Natural killer cell (primary cell): ENCODE results near the gene TOR1B. TPM values are rescaled to one million over a fixed set of nuclear protein-coding genes. Genes with fewer than 3 reads are reported as not detected.
A peak's percentile ranks its signal among the peaks of the same experiment; 100 is the strongest.

Experiments used
- ATAC-seq, 3 donors: fragments of 150-1000 bp in 2 of 3; fragments of 200-7000 bp in 1 of 3; cut with Tn5 transposase; 1 replicate in 1 of 3; 2 replicates in 2 of 3; pipeline ENCODE4 v1.10.0; 2021; ENCODE audit warnings: mild to moderate bottlenecking in 2 of 3, moderate library complexity in 2 of 3
- DNase-seq, 2 donors: peaks; one replicate each; pipeline versions ENCODE4 v3.0.0 to v3.0.0-alpha.2; 2013 to 2021; ENCODE audit warnings: mixed read lengths in 1 of 2
- H3K27ac ChIP-seq: one replicate; pipeline ENCODE4 v1.5.1; 2013; ENCODE audit warnings: mild to moderate bottlenecking, low read length
- H3K27me3 ChIP-seq: one replicate; pipeline ENCODE4 v1.6.1; 2013; ENCODE audit warnings: low read length; ENCODE audit not compliant: control insufficient read depth, insufficient read depth
- H3K36me3 ChIP-seq: one replicate; pipeline ENCODE4 v1.6.1; 2013; ENCODE audit warnings: low read length; ENCODE audit not compliant: control insufficient read depth, insufficient read depth
- H3K4me1 ChIP-seq: one replicate; pipeline ENCODE4 v1.6.1; 2013; ENCODE audit warnings: low read length; ENCODE audit not compliant: control insufficient read depth, insufficient read depth
- H3K4me3 ChIP-seq: one replicate; pipeline ENCODE4 v1.5.1; 2013; ENCODE audit warnings: low read length
- H3K9me3 ChIP-seq: one replicate; pipeline ENCODE4 v1.6.1; 2013; ENCODE audit warnings: low read length; ENCODE audit not compliant: control insufficient read depth, insufficient read depth
- H3K27ac Mint-ChIP-seq, 2 donors: one replicate each; pipeline ENCODE4 v1.8.0; 2022; ENCODE audit warnings: mild to moderate bottlenecking in 2 of 2, mixed read lengths in 2 of 2, moderate library complexity in 1 of 2
- H3K27me3 Mint-ChIP-seq, 2 donors: one replicate each; pipeline ENCODE4 v1.8.0; 2022; ENCODE audit warnings: low read depth in 2 of 2, mixed read lengths in 2 of 2
- H3K36me3 Mint-ChIP-seq: one replicate; pipeline ENCODE4 v1.8.0; 2022; ENCODE audit warnings: mixed read lengths
- H3K4me1 Mint-ChIP-seq, 2 donors: one replicate each; pipeline ENCODE4 v1.8.0; 2022; ENCODE audit warnings: mixed read lengths in 2 of 2
- H3K4me3 Mint-ChIP-seq: one replicate; pipeline ENCODE4 v1.8.0; 2022; ENCODE audit warnings: mild to moderate bottlenecking, moderate library complexity, mixed read lengths
- H3K9me3 Mint-ChIP-seq, 2 donors: one replicate each; pipeline ENCODE4 v1.8.0; 2022; ENCODE audit warnings: mixed read lengths in 2 of 2
- CTCF ChIP-seq: fragments of 200-600 bp; IDR thresholded peaks from one replicate; pipeline ENCODE4 v1.8.0; 2022; ENCODE audit warnings: antibody characterized with exemption
- WGBS: methylation state at CpG from one replicate; pipeline ENCODE4 v1.1.7; 2013; ENCODE audit warnings: missing lambda C conversion rate; ENCODE audit not compliant: insufficient coverage; 5-methylcytosine and 5-hydroxymethylcytosine counted together
- intact Hi-C: fragments of 100-400 bp; cut with micrococcal nuclease; formaldehyde crosslinking; loops from one replicate; pipeline ENCODE4 v1.14.2; 2022
- total RNA-seq, 4 donors: library from RNA; stranded (reverse); fragments of 120-200 nt in 1 of 4; gene quantifications; one replicate each; pipeline versions ENCODE4 v1.2.3 to v1.2.4, GENCODE V29; 2013 to 2022

The TOR1B gene
- total RNA-seq, 3 donors from 2014 or later (not counting 1 experiment from before 2014, with no cell fraction given): 20.2 to 30.5 (median 23.9) TPM

GRCh38 chr9:129801504-129801903, 1.5 kb upstream of the TOR1B start:
- DNase-seq: no peak
- Mint-ChIP-seq H3K27me3 (no peaks in the 10 kb centered on the region), H3K36me3 (no peaks in the 10 kb centered on the region), H3K4me1 (peaks cover 19 to 26% of the 10 kb centered on the region in 2 donors), H3K9me3 (no peaks in the 10 kb centered on the region), H3K27ac (peak overlapping the region; percentile 14 to 53), H3K4me3 (peak overlapping the region; percentile 62)
- intact Hi-C loops: no loop called here
- Histone ChIP-seq H3K4me3 (no peak overlapping the region), H3K27ac (no peak overlapping the region), H3K9me3 (no peaks in the 10 kb centered on the region), H3K4me1 (peaks cover 13% of the 10 kb centered on the region), H3K27me3 (no peaks in the 10 kb centered on the region), H3K36me3 (peaks cover 6% of the 10 kb centered on the region)
- no peak for ATAC-seq
- TF ChIP-seq CTCF: no peak
- WGBS: 95% methylated on average over 17 of the region's 17 CpGs

- Mint-ChIP-seq H3K27me3 (no peaks in the 10 kb centered on the region), H3K27ac (peak overlapping the region; percentile 81 to 88), H3K36me3 (no peaks in the 10 kb centered on the region), H3K9me3 (no peaks in the 10 kb centered on the region), H3K4me1 (peaks cover 19 to 26% of the 10 kb centered on the region in 2 donors), H3K4me3 (peak overlapping the region; percentile 92)
- Histone ChIP-seq H3K27ac (peak overlapping the region; percentile 28), H3K9me3 (no peaks in the 10 kb centered on the region), H3K4me1 (peaks cover 13% of the 10 kb centered on the region), H3K27me3 (no peaks in the 10 kb centered on the region), H3K4me3 (peak overlapping the region; percentile 47), H3K36me3 (peaks cover 13% of the 10 kb centered on the region)
- ATAC-seq: no peak
- 3% methylated on average over 14 of the region's 14 CpGs for WGBS
- no peak for TF ChIP-seq CTCF
- intact Hi-C loops: no loop called here
- no peak for DNase-seq
These were observed 684 bp downstream of the TOR1B start for GRCh38 chr9:129803676-129804060.

GRCh38 chr9:129806061-129806460, 3.1 kb downstream of the TOR1B start:
- Mint-ChIP-seq H3K4me3 (peak overlapping the region; percentile 38), H3K27me3 (no peaks in the 10 kb centered on the region)

More at GRCh38 chr9:129806061-129806460, 3.1 kb downstream of the TOR1B start:
- Histone ChIP-seq H3K36me3 (peaks cover 32% of the 10 kb centered on the region), H3K27me3 (no peaks in the 10 kb centered on the region), H3K9me3 (no peaks in the 10 kb centered on the region), H3K4me1 (peaks cover 13% of the 10 kb centered on the region), H3K27ac (no peak overlapping the region), H3K4me3 (no peak overlapping the region)
- ATAC-seq (no peak), DNase-seq (no peak)
- Mint-ChIP-seq H3K27ac (peak overlapping the region in 1 of 2 donors; percentile 68), H3K9me3 (no peaks in the 10 kb centered on the region), H3K4me1 (peaks cover 19 to 31% of the 10 kb centered on the region in 2 donors), H3K36me3 (no peaks in the 10 kb centered on the region)
- intact Hi-C loops: no loop called here
- WGBS: 84% methylated on average over 3 of the region's 4 CpGs
- no peak for TF ChIP-seq CTCF
